ENCODE data around the gene DERA.
"Not testable (repeated sequence)": the region's sequence is repeated elsewhere in the genome, so short reads cannot be mapped to it uniquely, and the experiment has no call there.

DERA gene

DNA sequence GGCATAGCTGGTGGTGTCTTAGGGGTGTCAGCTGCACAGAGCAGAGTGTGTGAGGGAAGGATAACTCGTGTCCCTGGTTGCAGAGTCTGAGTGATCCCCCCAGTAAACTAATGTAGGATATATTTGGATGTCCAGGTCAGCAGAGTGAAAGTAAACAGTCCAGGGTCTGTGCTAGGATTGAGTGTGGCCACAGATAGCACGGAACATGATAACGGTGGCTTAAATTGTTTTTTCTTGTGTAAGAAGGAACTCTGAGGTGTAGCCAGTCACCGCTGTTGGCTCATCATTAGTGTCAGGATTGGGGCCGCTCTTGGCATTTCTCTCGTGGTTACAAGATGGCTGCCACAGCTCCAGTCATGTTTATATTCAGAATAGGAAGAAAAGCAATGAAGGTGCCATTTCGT lies 97.3 kb downstream of the DERA start:
- DNase-seq (ENCODE audit: low read depth, low spot score): no peak

DNA sequence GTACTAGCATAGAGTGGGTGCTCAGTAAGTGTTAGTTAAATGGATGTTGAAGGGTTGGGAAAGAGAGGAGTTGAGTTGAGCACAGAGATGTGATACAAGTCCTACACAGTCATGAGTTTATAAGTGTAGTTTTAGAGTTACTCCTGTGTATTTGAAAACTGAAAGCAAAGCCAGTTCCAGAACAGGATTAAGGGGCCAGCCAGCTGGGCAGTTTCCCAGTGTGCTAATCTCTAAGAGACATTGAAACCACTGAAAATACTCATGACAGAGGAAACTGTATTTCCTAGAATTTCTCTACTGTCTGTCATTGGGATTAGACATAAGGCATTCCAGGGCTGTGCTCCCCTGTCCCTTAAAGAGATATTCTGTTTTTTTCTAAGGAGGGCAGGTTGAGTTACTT lies 101.0 kb downstream of the DERA start:
- no peak for DNase-seq (ENCODE audit: low read depth, low spot score)

DNA sequence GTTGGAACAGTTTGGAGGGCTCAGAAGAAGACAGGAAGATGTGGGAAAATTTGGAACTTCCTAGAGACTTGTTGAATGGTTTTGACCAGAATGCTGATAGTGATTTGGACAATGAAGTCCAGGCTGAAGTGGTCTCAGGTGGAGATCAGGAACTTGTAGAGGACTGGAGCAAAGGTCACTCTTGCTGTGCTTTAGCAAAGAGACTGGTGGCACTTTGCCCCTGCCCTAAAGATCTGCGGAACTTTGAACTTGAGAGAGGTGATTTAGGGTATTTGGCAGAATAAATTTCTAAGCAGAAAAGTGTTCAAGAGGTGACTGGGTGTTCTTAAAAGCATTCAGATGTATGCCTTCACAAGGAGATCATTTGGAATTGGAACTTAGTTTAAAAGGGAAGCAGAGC lies 102.6 kb downstream of the DERA start:
- DNase-seq (ENCODE audit: low read depth, low spot score): not testable (repeated sequence)

GRCh38 chr12:16014394-16014793 lies 103.3 kb downstream of the DERA start:
- DNase-seq (ENCODE audit: low read depth, low spot score): not testable (repeated sequence)

DNA sequence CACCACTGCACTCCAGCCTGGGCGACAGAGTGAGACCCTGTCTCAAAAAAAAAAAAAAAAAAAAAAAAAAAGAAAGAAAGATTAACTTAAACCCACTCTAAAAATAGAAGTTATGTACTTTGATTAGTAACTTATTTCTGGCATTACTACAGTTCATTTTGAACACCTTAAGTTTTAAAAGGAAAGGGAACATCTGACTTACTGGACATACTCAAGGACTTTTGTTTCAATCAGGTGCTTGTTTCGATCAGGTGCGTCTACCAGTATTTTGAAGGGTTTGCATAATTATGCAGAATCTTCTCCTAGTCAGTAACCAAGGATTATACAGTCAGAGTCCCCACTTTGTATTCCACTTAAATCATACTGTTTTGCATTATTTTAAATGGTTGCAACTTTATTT lies 105.6 kb downstream of the DERA start:
- DNase-seq (ENCODE audit: low read depth, low spot score): no peak

DNA sequence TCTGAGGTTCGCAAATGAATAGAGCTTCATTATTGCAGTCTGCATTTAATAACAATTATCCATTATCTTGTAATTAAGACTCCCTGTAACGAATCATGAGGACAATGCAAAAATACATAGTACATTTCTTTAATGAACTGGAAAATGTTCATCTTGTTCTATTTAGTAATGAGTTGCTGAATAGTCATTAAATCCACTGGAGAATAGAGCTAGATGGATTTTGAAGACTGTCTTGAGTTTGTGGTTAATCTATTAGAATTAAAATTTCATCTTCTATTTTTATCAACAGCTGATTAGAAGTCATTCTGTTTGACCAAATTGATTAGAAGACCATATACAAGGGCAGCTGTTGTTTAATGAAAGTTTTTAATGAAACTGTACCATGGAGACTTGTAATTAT lies 107.2 kb downstream of the DERA start:
- no peak for DNase-seq (ENCODE audit: low read depth, low spot score)

GRCh38 chr12:16019136-16019535 lies 108.0 kb downstream of the DERA start:
- DNase-seq (ENCODE audit: low read depth, low spot score): no peak

DNA sequence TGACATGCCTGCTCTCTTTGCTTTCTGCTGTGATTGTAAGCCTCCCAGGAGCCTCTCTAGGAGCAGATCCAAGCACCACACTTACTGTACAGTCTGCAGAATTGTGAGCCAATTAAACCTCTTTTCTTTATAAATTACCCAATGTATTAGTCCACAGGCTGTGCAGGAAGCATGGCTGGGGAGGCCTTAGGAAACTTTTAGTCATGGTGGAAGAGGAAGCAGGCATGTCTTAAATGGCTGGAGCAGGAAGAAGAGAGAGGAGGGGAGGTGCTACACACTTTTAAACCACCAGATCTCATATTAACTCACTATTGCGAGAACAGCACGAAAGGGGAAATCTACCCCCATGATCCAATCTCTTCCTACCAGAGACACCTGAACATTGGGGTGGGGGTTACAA lies 108.9 kb downstream of the DERA start:
- no peak for DNase-seq (ENCODE audit: low read depth, low spot score)

DNA sequence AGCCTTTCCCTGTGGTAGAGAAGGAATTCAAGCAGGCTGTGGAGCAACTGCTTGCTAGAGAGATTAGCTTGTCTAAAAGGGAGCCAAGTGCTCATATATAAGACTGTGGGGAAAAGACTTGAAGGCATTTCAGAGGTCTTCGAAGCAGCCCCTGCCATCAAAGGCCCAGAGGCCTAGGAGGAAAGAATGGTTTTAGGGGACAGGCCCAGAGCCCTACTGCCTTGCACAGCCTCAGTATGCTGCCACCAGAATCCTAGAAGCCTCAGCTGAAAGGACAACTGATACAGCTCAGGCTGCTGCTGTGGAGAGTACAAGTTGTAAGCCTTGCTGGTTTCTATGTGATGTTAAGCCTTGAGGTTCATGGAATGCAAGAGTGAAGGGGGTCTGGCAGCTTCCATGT lies 109.9 kb downstream of the DERA start:
- DNase-seq (ENCODE audit: low read depth, low spot score): no peak

DNA sequence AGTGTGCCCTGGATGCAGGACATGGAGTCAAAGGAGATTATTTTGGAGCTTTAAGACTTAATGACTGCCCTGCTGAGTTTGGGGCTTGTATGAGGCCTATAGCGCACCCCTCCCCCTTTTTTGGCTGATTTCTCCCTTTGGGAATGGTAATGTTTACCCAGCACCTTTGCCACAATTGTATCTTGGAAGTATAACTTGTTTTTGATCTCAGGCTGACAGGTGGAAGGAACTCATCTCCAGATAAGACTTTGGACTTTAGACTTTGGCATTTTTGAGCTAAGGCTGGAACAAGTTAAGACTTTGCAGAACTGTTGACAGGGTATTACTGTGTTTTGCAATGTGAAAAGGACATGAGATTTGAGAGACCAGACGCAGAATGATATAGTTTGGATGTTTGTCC lies 110.5 kb downstream of the DERA start:
- DNase-seq (ENCODE audit: low read depth, low spot score): no peak

GRCh38 chr12:16027002-16027401 lies 115.9 kb downstream of the DERA start:
- DNase-seq (ENCODE audit: low read depth, low spot score): no peak

DNA sequence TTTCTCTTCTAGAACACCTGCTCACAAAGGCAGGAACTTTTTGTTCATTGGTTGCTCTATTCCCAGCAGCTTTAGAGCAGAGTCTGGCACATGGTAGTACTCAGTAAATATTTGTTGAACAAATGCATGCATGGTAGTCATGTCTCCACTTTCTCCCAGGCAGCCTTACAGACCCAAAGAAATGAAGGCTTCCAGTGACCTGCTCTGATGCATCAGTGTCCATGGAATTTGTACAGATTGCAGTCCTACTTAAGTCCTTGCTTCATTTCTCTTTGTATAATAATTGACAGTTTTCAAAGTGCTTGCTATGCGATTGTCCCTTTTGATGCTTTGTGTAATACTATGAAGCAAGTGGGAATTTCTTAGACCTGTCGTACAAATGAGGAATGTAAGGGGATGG lies 119.6 kb downstream of the DERA start:
- no peak for DNase-seq (ENCODE audit: low read depth, low spot score)

- DNase-seq (ENCODE audit: low read depth, low spot score): no peak
Measured at GRCh38 chr12:16034136-16034817, 123.1 kb downstream of the DERA start.

GRCh38 chr12:16036073-16036472 lies 124.9 kb downstream of the DERA start:
- DNase-seq (ENCODE audit: low read depth, low spot score): no peak

GRCh38 chr12:16037533-16037932 lies 126.4 kb downstream of the DERA start:
- DNase-seq (ENCODE audit: low read depth, low spot score): no peak

DNA sequence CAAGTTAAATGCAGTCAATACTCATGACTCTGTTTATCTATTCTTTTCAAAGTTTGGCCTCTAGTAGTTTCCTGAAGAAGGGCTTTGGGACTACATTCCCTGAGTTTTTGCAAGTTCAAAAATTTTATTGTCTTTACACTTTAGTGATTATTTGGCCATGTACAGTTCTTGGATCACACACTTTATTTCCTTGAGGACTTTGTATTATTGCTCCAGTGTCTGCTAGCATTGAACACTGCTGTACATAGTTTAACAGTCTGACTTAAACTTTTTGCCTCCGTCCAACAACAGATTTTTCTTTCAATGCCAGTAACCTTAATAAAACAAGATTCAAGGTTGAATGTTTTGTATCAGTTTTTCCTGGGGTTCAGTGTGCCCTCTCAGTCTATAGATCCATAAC lies 132.3 kb downstream of the DERA start:
- no peak for DNase-seq (ENCODE audit: low read depth, low spot score)

GRCh38 chr12:16046266-16046665 lies 135.1 kb downstream of the DERA start:
- no peak for DNase-seq (ENCODE audit: low read depth, low spot score)

DNA sequence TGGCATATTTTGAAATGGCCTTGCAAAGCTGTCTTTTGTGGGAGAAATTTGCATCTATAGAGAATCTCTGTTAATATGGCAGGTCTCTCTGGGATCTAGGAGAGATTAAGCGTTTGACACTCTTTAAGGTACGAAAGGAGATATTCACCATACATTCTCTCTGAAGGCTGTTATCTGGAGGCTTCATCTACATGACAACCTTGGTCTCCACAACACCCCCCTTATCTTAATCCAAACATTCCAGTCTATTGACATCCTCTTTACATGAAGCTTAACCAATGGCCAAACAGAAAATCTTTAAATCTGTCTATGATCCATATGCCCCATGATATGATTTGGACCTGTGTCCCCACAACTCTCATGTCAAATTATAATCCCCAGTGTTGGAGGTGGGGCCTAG lies 137.4 kb downstream of the DERA start:
- no peak for DNase-seq (ENCODE audit: low read depth, low spot score)

GRCh38 chr12:16056910-16057309 lies 145.8 kb downstream of the DERA start:
- DNase-seq (ENCODE audit: low read depth, low spot score): no peak

DNA sequence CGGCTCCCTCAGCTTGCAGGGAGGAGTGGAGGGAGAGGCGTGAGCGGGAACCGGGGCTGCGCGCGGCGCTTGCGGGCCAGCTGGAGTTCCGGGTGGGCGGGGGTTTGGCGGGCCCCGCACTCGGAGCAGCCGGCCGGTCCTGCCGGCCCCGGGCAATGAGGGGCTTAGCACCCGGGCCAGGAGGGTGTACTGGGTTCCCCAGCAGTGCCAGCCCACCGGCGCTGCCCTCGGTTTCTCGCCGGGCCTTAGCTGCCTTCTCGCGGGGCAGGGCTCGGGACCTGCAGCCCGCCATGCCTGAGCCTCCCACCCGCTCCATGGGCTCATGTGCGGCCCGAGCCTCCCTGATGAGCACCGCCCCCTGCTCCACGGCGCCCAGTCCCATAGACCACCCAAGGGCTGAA lies 146.2 kb downstream of the DERA start:
- not testable (repeated sequence) for DNase-seq (ENCODE audit: low read depth, low spot score)

GRCh38 chr12:16062611-16063010 lies 151.5 kb downstream of the DERA start:
- no peak for DNase-seq (ENCODE audit: low read depth, low spot score)

DNA sequence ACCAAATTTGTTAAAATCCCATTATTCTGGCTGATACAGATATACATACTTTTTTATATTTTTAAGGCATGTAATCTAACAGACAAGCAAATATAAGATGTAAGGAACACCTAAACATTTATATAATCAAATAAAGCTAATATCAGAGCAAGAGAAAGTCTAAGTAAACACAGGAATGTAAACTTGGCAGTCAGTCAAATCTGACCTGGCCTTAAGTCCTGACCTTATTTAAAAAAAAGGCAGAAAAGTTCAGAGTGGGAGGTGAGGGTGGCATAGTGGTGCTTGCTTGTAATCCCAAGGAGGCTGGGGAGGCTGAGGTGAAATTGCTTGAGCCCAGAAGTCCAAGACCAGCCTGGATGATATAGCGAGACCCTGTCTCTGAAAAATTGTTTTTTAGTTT lies 152.6 kb downstream of the DERA start:
- DNase-seq (ENCODE audit: low read depth, low spot score): no peak

- DNase-seq (ENCODE audit: low read depth, low spot score): no peak
Measured at GRCh38 chr12:16070113-16070512, 159.0 kb downstream of the DERA start.

DNA sequence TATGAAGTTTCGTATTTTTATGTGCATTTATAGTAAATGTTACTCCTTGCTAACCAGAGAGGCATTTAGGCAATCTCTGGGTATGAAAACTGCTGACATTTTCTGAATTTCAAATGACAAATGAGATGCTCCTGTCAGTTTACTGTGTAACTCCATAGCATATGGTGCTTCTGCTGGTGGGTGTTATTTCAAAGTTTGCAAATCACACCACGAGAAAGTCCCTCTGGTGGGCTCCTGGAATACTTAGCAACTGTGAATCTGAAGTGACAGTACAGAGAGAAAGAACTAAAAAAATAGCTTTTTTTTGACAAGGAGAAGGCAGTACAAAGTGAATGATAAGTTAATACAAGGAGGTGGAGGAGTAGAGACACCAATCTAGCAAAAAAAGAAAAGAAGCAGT lies 161.5 kb downstream of the DERA start:
- no peak for DNase-seq (ENCODE audit: low read depth, low spot score)

Measured in smooth muscle cell of the brain vasculature (primary cell).